Body of pancreas (tissue), 4 donors: ENCODE measurements around the gene HIVEP2. TPM values are rescaled to one million over a fixed set of nuclear protein-coding genes. Genes with fewer than 3 reads are reported as not detected.

Source experiments
- ATAC-seq: fragments of 150-250 bp; one replicate; pipeline ENCODE4 v1.9.1; 2016
- DNase-seq, 4 donors: peaks; one replicate each; pipeline ENCODE4 v3.0.0-alpha.2; 2019
- H3K27ac ChIP-seq, 4 donors: fragments of 200-600 bp; sonication (generic); 1 replicate in 3 of 4; 2 replicates in 1 of 4; pipeline versions ENCODE4 v1.5.1 to v1.6.1; 2016 to 2019; ENCODE audit warnings: mild to moderate bottlenecking in 1 of 4, mixed read lengths in 1 of 4, moderate library complexity in 1 of 4
- H3K27me3 ChIP-seq, 2 donors: fragments of 200-600 bp; sonication (generic); one replicate each; pipeline ENCODE4 v1.6.0; 2016; ENCODE audit warnings: mild to moderate bottlenecking in 1 of 2
- H3K36me3 ChIP-seq, 2 donors: fragments of 200-600 bp; sonication (generic); replicated peaks in 1 of 2; 2 replicates each; pipeline ENCODE4 v1.5.1; 2016; ENCODE audit warnings: low read depth in 2 of 2; ENCODE audit not compliant: insufficient read depth in 1 of 2
- H3K4me1 ChIP-seq: fragments of 200-600 bp; sonication (generic); one replicate; pipeline ENCODE4 v1.6.0; 2016
- H3K4me3 ChIP-seq, 2 donors: fragments of 200-600 bp; sonication (generic); 1 replicate in 1 of 2; 2 replicates in 1 of 2; pipeline ENCODE4 v1.5.1; 2016 to 2019
- H3K9me3 ChIP-seq, 3 donors: fragments of 200-600 bp; sonication (generic); 1 replicate in 2 of 3; 2 replicates in 1 of 3; pipeline ENCODE4 v1.5.1; 2016
- POLR2A ChIP-seq, 3 donors: fragments of 450-650 bp; IDR thresholded peaks; one replicate each; pipeline ENCODE4 v1.6.1; 2016; ENCODE audit warnings: antibody characterized with exemption in 3 of 3, mild to moderate bottlenecking in 2 of 3
- WGBS, 2 donors: methylation state at CpG; one replicate each; pipeline ENCODE4 v1.1.5; 2017; 5-methylcytosine and 5-hydroxymethylcytosine counted together
- intact Hi-C: fragments of 100-400 bp; cut with DNase I; formaldehyde crosslinking; loops from one replicate; pipeline ENCODE4 v1.15.1; 2023
- total RNA-seq, 2 donors: library from RNA; depleted of rRNA; stranded (reverse); fragments of >200 nt; gene quantifications; one replicate each; pipeline ENCODE4 v1.1.0, GENCODE V29; 2016
- TF ChIP-seq, protein P1 (sequence below), 7 experiments: fragments of 450-650 bp in 4 of 7; fragments of 200-600 bp in 3 of 7; sonication (generic) in 3 of 7; IDR thresholded peaks; one replicate each; pipeline ENCODE4 v1.5.1; 2016 to 2019; ENCODE audit warnings: antibody characterized with exemption in 7 of 7

HIVEP2 gene
- total RNA-seq, 2 donors from 2014 or later: 11.2 to 16.5 TPM

- Histone ChIP-seq H3K27me3 (no peaks in the 10 kb centered on the region), H3K4me3 (no peak overlapping the region), H3K36me3 (no peaks in the 10 kb centered on the region), H3K4me1 (peaks cover 36% of the 10 kb centered on the region), H3K27ac (no peak overlapping the region), H3K9me3 (no peaks in the 10 kb centered on the region)
- ATAC-seq: no peak
- TF ChIP-seq POLR2A (IDR thresholded peaks at IDR 0.05): no peak
- TF ChIP-seq, protein P1, sequence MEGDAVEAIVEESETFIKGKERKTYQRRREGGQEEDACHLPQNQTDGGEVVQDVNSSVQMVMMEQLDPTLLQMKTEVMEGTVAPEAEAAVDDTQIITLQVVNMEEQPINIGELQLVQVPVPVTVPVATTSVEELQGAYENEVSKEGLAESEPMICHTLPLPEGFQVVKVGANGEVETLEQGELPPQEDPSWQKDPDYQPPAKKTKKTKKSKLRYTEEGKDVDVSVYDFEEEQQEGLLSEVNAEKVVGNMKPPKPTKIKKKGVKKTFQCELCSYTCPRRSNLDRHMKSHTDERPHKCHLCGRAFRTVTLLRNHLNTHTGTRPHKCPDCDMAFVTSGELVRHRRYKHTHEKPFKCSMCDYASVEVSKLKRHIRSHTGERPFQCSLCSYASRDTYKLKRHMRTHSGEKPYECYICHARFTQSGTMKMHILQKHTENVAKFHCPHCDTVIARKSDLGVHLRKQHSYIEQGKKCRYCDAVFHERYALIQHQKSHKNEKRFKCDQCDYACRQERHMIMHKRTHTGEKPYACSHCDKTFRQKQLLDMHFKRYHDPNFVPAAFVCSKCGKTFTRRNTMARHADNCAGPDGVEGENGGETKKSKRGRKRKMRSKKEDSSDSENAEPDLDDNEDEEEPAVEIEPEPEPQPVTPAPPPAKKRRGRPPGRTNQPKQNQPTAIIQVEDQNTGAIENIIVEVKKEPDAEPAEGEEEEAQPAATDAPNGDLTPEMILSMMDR (IDR thresholded peaks at IDR 0.05): no peak
- intact Hi-C loops: no loop called here
- no peak for DNase-seq
These were observed 96.8 kb downstream of the HIVEP2 start for GRCh38 chr6:142848156-142848555.

DNA sequence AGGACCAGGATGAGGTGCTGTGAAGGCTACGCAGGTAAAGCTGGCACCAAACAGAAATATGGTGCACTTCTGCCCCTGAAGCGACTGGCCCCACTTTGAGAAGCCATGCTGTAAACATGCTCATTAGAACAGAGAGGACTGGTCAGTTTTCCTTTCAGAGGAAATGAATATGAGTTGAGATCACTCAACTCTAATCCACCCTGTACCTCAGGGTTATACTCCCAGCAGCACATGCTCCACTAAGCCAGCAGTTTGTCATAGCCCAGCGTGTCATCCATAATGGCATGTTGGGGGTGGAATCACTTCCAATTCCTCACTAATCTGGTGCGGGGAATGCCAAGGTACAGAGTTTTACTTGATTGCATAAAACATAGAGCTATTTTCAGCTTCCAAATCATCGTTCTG is 98.1 kb downstream of the HIVEP2 start:
- Histone ChIP-seq H3K27ac (peak overlapping the region in 3 of 4 donors; percentile 65 to 79 (median 72)), H3K36me3 (no peaks in the 10 kb centered on the region), H3K4me3 (no peak overlapping the region), H3K27me3 (no peaks in the 10 kb centered on the region), H3K4me1 (peaks cover 35% of the 10 kb centered on the region), H3K9me3 (no peaks in the 10 kb centered on the region)
- intact Hi-C loops: no loop called here
- ATAC-seq (peak; percentile 38), DNase-seq (peak in 1 of 4 donors; percentile 25)
- TF ChIP-seq, protein P1 (IDR thresholded peaks at IDR 0.05): no peak
- no peak for TF ChIP-seq POLR2A (IDR thresholded peaks at IDR 0.05)
- 82 to 85% methylated on average over 5 of the region's 5 CpGs for WGBS, 2 donors

GRCh38 chr6:142846459-142846831 is 98.5 kb downstream of the HIVEP2 start:
- TF ChIP-seq POLR2A (IDR thresholded peaks at IDR 0.05): no peak
- TF ChIP-seq, protein P1 (IDR thresholded peaks at IDR 0.05): no peak
- no peaks in the 10 kb centered on the region for H3K9me3 ChIP-seq
- H3K27ac ChIP-seq: peak overlapping the region in 3 of 4 donors; percentile 65 to 79 (median 72)
- H3K36me3 ChIP-seq: no peaks in the 10 kb centered on the region
- H3K27me3 ChIP-seq: no peaks in the 10 kb centered on the region
- no peak overlapping the region for H3K4me3 ChIP-seq
- H3K4me1 ChIP-seq: peaks cover 35% of the 10 kb centered on the region
- peak; percentile 8 for ATAC-seq
- WGBS, 2 donors: 29 to 34% methylated on average over 2 of the region's 2 CpGs
- intact Hi-C loops: no loop called here
- no peak for DNase-seq

GRCh38 chr6:142845624-142846458 is 99.1 kb downstream of the HIVEP2 start:
- Histone ChIP-seq H3K27ac (peak overlapping the region; percentile 28 to 79 (median 68)), H3K4me3 (no peak overlapping the region), H3K4me1 (peaks cover 31% of the 10 kb centered on the region), H3K27me3 (no peaks in the 10 kb centered on the region), H3K9me3 (no peaks in the 10 kb centered on the region), H3K36me3 (no peaks in the 10 kb centered on the region)
- TF ChIP-seq POLR2A (IDR thresholded peaks at IDR 0.05): peak in 1 of 3 donors; percentile 17
- TF ChIP-seq, protein P1 (IDR thresholded peaks at IDR 0.05): peak in 1 of 7 experiments; percentile 6
- 15 to 18% methylated on average over 18 to 23 of the region's 23 CpGs for WGBS, 2 donors
- intact Hi-C loops: no loop called here
- DNase-seq (peak; percentile 79 to 89 (median 84)), ATAC-seq (peak; percentile 85)
